T-helper 22 cell (primary cell): ENCODE data around the gene EML5.
"Not testable (repeated sequence)": the region's sequence is repeated elsewhere in the genome, so short reads cannot be mapped to it uniquely, and the experiment has no call there.

Experiments used
- DNase-seq: peaks from one replicate; pipeline ENCODE4 v3.0.0-alpha.2; 2020; ENCODE audit warnings: low read depth

Gene EML5

DNA sequence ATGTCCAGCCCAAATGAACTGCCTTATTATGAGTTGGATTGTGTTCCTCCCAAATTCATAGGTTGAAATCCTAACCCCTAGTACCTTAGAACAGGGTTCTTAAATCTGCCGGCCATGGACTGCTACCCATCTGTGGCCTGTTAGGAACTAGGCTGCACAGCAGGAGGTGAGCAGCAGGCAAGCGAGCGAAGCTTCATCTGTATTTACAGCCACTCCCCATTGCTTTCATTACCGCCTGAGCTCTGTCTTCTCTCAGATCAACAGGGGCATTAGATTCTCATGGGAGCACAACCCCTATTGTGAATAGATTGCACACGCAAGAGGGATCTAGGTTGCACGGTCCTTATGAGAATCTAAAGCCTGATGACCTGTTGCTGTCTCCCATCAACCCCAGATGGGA is 9.8 kb upstream of the EML5 start:
- no peak for DNase-seq

DNA sequence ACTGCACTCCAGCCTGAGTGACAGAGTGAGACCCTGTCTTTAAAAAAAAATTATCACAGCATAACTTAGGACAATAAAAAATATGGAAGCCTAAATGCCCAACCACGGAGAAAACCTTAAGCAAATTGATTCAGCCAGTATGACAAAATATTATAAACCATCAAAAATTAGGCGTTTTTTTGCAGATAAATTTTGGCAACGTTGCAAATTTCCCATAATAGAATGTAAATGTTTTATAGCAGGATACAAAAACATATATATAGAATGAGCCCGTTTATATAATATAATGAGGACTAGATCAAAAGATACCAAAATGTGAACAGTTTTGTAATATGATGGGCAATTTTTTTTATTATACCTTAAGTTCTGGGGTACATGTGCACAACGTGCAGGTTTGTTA is 6.8 kb upstream of the EML5 start:
- no peak for DNase-seq

DNA sequence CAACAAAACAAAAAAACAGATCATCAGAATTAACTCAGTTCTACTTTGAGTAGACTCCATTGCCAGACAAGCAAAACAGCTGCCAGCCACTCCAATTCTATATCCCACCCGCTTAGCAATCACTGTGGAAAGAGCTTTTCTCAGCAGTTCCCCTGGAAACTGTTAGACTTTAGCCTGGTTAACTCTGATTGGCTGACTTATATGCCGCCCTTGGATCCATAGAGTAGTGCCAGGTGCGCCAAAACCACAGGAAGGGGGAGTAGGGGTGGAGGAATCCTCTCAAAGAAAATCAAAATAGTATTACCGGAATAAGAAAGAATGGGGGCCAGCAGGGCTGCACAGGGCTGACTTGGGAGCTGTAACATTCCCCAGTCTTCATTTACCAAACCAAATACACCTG is 5.4 kb upstream of the EML5 start:
- no peak for DNase-seq

DNA sequence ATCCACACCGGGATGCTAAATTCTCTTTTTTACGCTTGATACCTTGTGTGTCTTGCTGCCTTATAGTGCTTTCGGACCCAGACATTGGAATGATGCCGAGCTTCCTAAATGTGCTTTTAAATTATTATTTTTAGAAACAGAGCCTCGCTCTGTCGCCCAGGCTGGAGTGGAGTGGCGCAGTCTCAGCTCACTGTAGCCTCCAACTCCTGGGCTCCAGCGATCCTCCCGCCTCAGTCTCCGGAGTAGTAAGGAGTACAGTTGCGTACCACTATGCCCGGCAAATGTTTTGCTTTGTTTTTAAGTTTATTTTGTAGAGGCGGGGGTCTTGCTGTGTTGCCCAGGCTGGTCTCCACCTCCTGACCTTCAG is 489 bp upstream of the EML5 start:
- DNase-seq, result no peak

DNA sequence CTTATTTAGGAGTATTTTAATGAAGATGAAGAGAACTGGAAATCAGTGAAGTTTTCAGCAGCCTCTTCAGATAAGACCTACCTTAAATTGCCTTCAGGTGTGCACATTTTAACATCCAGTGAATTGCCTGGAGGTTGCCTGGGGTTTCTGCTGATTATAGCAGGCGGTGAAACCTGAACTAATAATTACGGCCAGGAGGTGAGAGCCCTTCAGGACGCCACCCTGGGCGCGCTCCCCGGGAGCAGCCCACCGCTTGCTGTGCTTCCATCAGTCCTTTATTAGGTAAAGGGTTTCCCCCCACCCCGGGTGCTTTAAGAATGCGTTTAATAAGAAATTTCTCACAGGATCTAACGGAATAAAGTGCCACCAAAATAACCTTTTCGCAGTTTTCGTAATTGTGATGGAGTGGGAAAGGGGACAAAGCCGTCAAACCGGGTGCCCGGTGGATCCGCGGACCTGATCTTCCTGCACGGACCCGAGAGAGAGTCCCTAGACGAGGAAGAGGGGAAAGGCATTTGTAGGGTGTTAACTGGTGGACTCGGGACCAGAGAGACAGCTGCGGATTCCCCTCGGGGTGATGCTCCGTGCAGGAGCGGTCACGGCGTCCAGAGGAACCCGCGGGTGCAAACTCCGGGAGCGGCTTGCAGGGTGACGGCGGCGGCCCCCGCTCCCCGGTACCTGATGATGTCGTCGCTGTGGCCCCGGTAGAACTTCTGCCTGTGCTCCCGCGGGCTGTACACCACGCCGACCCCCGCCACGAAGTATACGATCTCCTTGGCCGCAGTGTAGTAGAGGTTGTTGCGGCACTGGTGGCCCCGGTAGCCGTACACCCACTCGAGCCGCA is 902 bp downstream of the EML5 start:
- DNase-seq, result peak; percentile 2

DNA sequence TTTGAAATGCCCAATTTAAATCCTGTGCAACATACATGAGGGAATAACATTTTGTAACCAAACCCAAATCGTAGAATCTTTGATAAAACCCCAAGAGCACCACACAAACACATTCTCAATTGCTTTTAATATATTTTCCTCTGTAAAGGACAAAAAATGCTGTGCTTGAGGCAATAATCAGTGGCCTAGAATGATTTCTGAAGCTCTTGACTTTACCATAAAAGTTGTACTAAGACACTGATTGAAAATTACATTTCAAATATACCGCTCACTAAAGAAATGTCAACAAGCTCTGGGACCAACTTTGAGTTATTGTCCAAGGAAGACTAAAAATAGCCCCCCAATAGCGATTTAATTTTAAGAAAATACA is 1.5 kb downstream of the EML5 start:
- no peak for DNase-seq

DNA sequence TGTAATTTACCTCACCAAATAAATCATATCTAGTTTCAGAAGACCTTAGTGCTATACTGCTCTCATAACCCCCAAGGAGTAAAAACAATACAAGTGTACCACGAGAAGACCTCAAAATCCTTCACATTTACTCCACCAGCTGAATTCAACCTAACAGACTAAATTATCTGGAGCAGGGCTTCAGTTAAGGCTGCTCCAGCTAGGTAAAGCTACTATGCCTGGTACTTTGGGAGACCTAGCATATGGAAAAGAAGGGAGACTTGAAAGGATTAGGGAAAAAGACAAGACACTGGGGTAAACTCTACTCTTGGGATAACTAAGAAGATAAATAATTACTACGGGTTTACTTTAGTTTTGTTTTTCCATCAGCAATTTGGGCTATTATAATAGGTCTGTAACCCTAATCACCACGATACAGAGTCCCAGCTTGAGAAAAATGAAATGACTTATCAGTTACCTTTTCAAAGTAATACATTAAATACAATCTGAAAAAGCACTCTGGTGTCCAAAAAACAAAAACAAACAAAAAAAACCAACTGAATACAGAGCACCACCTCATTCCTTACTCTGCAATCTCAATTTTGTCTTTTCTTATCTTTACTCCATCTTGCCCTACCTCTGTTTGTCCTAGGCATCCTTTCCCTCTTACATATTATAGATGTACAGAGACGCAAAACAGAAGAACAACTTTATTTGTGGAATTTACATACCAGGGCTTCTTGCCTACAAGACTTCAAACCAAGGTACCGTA is 2.1 kb downstream of the EML5 start:
- DNase-seq, result no peak

DNA sequence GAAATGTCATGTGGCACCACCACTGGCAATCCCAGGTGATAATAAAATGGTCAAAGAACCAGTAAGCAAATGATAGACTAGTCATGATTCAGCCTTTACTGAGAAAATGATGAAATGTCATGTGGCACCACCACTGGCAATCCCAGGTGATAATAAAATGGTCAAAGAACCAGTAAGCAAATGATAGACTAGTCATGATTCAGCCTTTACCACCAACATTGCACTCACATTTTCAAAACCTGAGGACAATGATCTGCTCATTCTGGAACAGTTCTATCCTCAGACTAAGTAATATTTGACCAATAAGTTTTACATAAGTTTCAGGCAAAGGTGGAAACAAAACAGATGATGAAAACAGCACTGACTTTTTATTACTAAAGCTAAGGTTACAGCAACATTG is 3.2 kb downstream of the EML5 start:
- not testable (repeated sequence) for DNase-seq

DNA sequence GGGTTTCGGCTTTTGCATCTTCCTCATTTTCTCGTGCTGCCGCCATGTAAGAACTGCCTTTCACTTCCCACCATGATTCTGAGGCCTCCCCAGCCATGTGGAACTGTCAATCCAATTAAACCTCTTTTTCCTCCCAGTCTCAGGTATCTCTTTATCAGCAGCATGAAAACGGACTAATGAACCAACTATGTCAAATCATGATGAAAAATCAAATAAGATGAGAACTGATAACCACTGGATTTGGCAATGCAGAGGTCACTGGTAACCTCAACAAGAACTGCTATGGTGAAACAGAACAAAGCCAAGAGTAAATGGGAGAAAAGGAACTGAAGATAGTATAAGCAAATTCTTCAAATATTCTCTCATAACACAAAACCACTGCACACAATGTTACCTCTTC is 6.0 kb downstream of the EML5 start:
- no peak for DNase-seq

DNA sequence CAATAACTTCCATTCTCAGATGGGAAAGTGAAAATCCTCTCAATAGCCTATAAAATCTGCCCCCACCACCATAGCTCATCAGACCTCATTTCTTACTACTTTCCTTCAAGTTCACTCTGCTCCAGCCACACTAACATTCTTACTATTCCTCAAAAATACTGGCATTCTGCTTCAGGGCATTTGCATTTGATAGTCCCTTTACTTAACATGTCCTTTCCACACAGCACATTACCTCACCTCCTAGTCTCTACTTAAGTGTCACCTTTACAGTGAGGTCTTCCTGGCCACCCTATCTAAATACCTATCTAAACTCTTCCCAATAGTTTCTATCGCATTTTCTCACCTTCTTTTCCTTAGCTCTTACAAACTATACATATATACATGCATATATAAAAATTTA is 6.8 kb downstream of the EML5 start:
- no peak for DNase-seq

DNA sequence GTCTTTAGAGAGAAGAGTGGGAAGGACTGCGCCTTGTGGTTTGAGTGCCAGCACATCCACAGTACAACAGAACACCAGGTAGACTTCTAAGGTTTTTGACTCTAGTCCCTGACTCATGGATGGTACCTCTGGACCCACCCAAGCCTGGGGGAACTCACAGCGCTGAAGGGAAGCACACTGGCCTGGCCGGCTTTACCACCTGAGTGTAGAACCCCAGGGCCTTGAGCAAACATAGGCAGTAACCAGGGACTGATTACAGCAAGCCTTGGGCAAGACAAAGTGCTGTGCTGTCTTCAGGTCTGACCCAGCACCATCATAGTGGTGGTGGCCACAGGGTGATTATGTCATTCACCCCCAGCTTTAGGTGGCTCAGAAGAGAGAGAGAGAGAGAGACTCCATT is 17.2 kb downstream of the EML5 start:
- no peak for DNase-seq

DNA sequence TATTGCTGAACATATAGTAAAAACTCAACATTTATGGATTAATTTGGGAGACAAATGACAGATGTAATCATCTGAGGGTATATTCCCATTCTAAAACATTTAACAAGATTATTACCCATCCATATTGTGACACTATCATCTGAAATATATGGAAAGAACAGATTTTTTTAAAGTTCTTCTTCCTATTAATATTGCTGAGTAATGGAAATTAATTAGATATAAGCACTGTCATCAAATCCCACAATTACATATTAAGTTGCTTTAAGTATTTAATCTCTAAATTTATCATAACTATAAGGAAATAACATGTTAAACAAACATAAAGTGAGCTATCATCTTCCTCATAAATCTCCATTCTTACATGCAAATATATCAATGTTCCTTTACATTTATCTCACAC is 22.0 kb downstream of the EML5 start:
- no peak for DNase-seq

DNA sequence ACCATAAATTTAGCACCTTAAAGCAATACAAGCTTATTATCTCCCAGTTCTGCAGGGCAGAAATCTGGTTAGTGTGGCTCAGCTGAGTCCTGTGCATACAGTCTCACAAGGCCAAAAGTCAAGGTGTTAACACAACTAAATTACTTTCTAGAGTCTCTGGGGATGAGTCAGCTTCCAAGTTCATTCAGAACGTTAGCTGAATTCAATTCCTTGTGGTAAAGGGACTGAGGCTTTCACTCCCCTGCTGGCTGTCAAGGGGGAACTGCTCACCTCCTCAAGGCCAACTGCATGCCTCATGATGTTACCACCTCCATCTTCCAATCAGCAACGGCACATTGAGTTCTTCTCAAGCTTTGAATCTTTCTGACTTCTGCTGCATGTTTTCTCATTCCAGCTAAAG is 27.6 kb downstream of the EML5 start:
- no peak for DNase-seq

DNA sequence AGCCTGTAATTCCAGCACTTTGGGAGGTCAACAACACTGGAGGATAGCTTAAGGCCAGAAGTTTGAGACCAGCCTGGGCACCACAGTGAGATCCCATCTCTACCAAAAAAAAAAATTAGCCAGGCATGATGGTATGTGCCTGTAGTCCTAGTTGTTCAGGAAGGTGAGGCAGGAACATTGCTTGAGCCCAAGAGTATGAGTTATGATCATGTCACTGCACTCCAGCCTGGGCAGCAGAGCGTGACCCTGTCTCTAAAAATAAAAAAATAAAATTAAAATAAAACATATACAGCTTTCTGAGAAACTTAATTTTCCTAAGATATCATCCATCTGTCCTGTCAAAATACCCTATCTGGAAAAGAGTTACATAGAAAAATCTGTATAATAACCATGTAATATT is 38.9 kb downstream of the EML5 start:
- DNase-seq, result no peak

DNA sequence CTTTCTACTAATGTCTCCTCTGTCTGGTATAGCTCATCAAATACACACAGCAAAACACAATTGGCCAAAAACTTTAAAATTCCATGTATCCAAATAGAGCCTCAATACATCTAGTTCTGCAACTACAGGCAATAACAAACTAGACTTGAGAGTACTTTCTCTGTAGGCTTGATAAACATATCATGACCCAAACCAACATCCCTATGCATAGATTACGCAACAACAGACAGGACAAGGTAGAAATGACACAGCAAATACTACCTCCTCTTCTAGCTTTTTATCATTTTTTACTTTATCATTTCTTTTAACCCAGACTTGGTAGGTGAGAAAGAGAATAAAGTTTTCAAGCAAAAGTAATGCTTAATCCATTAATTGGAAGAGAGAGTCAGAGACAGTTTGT is 41.8 kb downstream of the EML5 start:
- DNase-seq, result no peak

DNA sequence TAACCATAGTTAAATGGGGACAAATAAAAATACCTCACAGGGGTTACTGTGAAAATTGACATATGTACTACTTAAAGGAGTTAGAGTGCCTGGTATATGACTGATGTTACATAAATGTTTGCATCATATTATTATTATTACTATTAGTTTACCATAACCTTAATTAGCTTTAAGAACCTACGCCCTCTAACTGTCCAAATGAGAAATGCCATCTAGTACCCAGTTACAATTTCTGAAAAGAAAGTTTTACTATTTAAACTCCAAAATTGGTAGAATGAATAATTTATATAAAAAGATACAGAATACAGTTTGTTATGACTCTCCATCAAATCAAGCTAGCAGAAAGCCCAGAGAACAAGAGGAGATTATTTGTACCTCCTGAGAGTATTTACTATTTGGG is 42.3 kb downstream of the EML5 start:
- no peak for DNase-seq

DNA sequence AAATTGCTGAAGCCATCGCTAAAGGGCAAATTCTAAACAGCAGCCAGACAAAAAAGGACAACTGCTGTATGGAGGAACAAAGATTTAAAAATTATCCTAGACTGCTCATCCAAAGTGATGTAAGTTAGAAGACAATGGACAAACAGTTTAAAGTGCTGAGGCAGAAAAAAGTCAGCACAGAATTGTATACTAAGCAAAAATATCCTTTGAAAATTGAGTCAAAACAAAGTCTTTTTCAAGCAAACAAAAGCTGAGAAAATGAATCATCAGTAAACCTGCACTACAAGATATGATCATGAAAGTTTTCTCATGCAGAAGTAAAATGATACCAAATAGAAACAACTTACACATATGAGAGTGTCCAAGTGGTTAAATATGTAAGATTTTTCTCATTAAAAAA is 43.6 kb downstream of the EML5 start:
- DNase-seq, result no peak

DNA sequence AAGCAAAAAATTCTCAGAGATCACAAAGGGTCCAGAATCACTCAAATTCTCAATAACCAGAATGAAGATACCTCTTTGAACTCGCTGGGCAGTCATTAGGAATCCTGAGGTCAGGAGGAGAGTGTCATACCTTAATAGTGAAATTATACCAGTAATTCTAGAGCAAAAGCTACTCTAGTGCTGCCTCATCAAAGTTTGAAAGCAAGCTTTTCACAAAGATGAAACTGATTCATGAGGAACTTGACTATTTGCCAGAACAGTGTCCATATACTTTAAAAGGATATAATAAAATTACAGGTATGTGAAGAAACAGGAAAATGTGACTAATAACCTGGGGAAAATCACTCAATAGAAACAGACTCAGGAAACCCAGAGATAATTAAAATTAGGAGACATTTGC is 44.5 kb downstream of the EML5 start:
- no peak for DNase-seq

DNA sequence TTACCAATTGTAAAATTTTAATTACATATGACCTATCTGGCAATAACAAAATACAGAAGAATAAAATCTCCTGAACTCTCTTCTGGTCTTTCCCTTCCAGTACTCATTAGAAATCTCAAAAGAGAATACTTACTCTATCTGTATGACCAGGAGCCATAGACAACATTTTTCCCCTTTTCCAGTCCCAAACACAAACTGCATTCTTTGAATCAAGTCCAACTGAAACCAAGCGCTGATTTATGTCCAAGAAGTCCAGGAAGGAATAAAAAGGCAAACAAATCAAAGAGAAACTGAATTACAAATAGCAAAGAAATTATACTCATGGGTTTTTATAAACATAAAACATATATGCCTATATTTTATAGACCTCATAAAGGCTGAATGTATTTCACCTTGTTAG is 46.7 kb downstream of the EML5 start:
- no peak for DNase-seq

DNA sequence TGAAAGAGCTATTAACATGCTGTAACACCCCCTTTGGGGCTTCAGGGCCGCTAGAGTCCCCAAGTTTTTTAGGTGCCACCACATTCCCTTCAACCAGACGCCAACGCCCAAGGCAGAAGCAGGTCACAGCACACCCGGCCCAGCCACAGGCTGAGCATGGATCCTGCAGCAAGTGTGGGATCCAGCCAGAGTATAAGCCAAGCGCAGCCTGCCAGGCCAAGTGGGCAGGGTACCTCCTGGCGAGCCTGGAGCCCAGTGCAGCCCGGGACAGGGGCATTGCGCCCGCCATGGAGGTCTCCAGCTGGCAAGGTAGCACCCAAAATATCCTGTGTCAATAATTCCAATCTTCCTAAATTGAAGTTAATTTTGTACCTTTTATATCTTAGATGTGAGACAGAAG is 55.5 kb downstream of the EML5 start:
- DNase-seq, result no peak

DNA sequence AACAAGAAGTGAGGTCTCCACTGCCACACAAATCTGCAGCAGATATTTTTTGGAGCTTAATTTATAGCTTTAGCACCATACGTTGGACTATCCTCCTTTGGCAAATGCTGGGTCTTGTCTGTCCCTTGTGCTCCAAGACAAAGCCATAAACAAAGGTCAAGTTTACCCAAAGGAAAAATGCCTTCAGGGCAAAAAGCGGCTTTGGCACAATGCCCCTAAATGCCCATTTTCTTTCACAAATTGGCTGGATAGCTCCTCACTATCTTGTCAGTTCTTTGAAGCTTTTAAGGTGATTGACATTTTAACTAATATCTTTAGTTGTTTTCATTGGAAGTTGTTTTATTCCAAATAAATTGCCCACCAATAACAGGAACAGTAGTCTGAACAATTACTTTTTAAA is 59.6 kb downstream of the EML5 start:
- no peak for DNase-seq

DNA sequence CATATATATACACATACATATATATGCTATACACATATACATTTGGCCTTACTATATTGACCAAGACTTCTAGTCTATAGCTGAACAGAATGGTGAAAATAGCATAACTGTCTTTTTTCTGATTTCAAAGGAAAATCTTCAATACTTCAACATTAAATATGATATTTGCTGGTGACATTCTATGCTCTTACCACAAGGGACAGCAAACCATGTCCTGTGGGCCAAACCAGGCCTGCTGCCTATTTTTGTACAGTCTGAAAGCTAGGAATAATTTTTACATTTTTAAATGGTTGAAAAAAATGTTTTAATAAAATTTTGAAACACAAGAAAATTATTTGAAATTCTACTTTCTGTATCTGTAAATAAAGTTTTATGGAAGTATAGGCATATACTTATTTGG is 63.6 kb downstream of the EML5 start:
- DNase-seq, result no peak

DNA sequence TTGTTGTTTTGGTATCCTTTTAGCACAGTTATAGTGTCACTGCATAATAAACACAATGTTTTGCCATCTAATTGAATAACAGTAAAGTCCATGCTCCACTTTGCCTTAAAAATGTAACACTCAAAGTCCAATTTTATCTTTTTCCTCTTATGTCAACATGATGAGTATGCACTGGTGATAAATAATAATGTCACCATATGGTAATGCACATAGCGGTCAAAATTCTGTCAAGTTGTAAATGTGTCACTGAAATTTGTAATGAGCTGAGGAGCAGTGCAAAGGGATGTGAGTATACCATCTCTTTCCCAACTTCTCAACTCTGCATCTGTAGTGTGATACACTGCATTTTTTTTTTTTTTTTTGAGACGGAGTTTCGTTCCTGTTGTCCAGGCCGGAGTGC is 65.7 kb downstream of the EML5 start:
- DNase-seq, result no peak

DNA sequence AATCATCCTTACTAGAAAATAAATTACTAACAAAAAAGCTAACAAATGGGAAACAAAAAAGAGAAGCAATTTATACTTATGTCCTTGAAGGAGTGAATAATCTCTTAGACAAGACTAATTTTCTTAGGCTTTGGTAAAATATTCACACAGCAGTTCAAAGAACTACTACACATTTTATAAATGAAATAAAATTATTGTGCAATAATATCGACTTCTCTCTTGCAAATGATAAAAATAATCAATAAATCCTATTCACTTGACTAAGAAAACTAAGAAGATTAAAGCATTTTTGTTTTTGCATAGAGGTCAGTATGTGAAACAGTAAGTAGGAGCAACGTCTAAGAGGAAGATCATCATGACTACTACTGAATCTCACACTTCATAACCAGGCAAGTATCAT is 82.0 kb downstream of the EML5 start:
- no peak for DNase-seq
